GM12878 (cell line): Measurements from ENCODE around the gene FMR1. TPM values are rescaled to one million over a fixed set of nuclear protein-coding genes. Genes with fewer than 3 reads are reported as not detected.

Source experiments
- ATAC-seq: fragments of 200-7000 bp; cut with Tn5 transposase; 3 replicates; pipeline ENCODE4 v1.9.1; 2020; ENCODE audit warnings: mild to moderate bottlenecking, moderate library complexity
- BruUV-seq: library from RNA; stranded (reverse); fragments of 400-500 nt; replicated peaks from 2 replicates; lab custom pipeline; 2021; lab: Mats Ljungman, UMichigan
- CTCF ChIA-PET: fragments of 300-600 bp; sonication (Branson Sonifier 250); formaldehyde crosslinking; extraction: SDS; loops from one replicate; lab custom pipeline; 2021; ENCODE audit warnings: inconsistent platforms; lab: Yijun Ruan, JAX
- POLR2A ChIA-PET: fragments of 350-600 bp; formaldehyde crosslinking; extraction: SDS; loops from one replicate; lab custom pipeline; 2021; ENCODE audit warnings: inconsistent platforms; lab: Charles Lee
- RAD21 ChIA-PET: fragments of 300-600 bp; sonication (Branson Sonifier 250); formaldehyde crosslinking; loops from one replicate; lab custom pipeline; 2023; ENCODE audit warnings: antibody characterized with exemption; ENCODE audit not compliant: unreplicated experiment; lab: Charles Lee
- SMC1A ChIA-PET: fragments of 300-600 bp; sonication (Branson Sonifier 250); formaldehyde crosslinking; loops from one replicate; lab custom pipeline; 2023; ENCODE audit not compliant: unreplicated experiment, uncharacterized antibody; lab: Charles Lee
- DNase-seq: peaks from one replicate; pipeline ENCODE4 v3.0.0-alpha.2; 2011; ENCODE audit warnings: low read depth, low spot score
- FAIRE-seq: peaks from 3 replicates; lab custom pipeline; 2011; peaks lifted over from hg19 to GRCh38; lab: Jason Lieb, UNC
- H2AFZ ChIP-seq: 2 replicates; pipeline ENCODE4 v1.6.0; 2011; ENCODE audit warnings: low read depth, low read length, control low read depth; ENCODE audit not compliant: control insufficient read depth
- H3K27ac ChIP-seq: 2 replicates; pipeline ENCODE4 v1.5.1; 2011; ENCODE audit warnings: control low read depth; ENCODE audit not compliant: control insufficient read depth, insufficient read depth
- H3K27me3 ChIP-seq, 2 experiments: replicated peaks in 1 of 2; 2 replicates each; pipeline versions ENCODE4 v1.6.0 to v1.6.1; 2011; ENCODE audit warnings: low read length in 1 of 2; ENCODE audit not compliant: control insufficient read depth in 2 of 2, insufficient read depth in 2 of 2
- H3K36me3 ChIP-seq, 2 experiments: 2 replicates each; pipeline ENCODE4 v1.5.1; 2011; ENCODE audit warnings: low read length in 1 of 2; ENCODE audit not compliant: control insufficient read depth in 2 of 2, insufficient read depth in 2 of 2
- H3K4me1 ChIP-seq: 2 replicates; pipeline ENCODE4 v1.6.1; 2011; ENCODE audit warnings: mild to moderate bottlenecking, low read length, moderate library complexity, mixed read lengths; ENCODE audit not compliant: control insufficient read depth, insufficient read depth
- H3K4me2 ChIP-seq: 2 replicates; pipeline ENCODE4 v1.6.0; 2011; ENCODE audit warnings: control low read depth; ENCODE audit not compliant: control insufficient read depth, insufficient read depth
- H3K4me3 ChIP-seq: fragments of 200-600 bp; sonication (generic); 2 replicates; pipeline ENCODE4 v1.5.1; 2016
- H3K79me2 ChIP-seq: 2 replicates; pipeline ENCODE4 v1.6.0; 2011; ENCODE audit warnings: low read length; ENCODE audit not compliant: control insufficient read depth, insufficient read depth
- H3K9ac ChIP-seq: 2 replicates; pipeline ENCODE4 v1.8.0; 2011; ENCODE audit warnings: low read length, control low read depth, mixed read lengths; ENCODE audit not compliant: control insufficient read depth, insufficient read depth
- H3K9me3 ChIP-seq: replicated peaks from 3 replicates; pipeline ENCODE4 v1.5.1; 2011; ENCODE audit warnings: mild to moderate bottlenecking, low read length; ENCODE audit not compliant: control insufficient read depth, insufficient read depth
- H4K20me1 ChIP-seq: 2 replicates; pipeline ENCODE4 v1.6.0; 2011; ENCODE audit not compliant: control insufficient read depth, insufficient read depth
- CREM ChIP-seq: IDR thresholded peaks from 2 replicates; pipeline ENCODE4 v1.6.1; 2014; ENCODE audit warnings: antibody characterized with exemption, low read depth
- EED ChIP-seq: sonication (generic); IDR thresholded peaks from 2 replicates; pipeline ENCODE4 v1.6.1; 2016; ENCODE audit warnings: antibody characterized with exemption, low read depth
- EP300 ChIP-seq, 2 experiments: fragments of 150-350 bp in 1 of 2; IDR thresholded peaks; 2 replicates each; pipeline ENCODE4 v1.6.1; 2011 to 2012; ENCODE audit warnings: low read depth in 2 of 2, low read length in 2 of 2, borderline replicate concordance in 1 of 2, improper control_type of control experiment in 1 of 2, inconsistent platforms in 1 of 2; ENCODE audit not compliant: control insufficient read depth in 1 of 2
- JUNB ChIP-seq: IDR thresholded peaks from 2 replicates; pipeline ENCODE4 v1.6.1; 2016; ENCODE audit warnings: antibody characterized with exemption, mild to moderate bottlenecking
- KAT2A ChIP-seq: conservative IDR thresholded peaks from 2 replicates; pipeline ENCODE4 v1.6.1; 2011; ENCODE audit warnings: low read depth, low read length; ENCODE audit not compliant: control insufficient read depth
- SIN3A ChIP-seq: IDR thresholded peaks from 2 replicates; pipeline ENCODE4 v1.6.1; 2012; ENCODE audit warnings: low read depth, low read length, improper control_type of control experiment
- SMAD1 ChIP-seq: fragments of 450-650 bp; IDR thresholded peaks from 2 replicates; pipeline ENCODE4 v1.6.1; 2018; ENCODE audit warnings: mild to moderate bottlenecking, low read depth; ENCODE audit not compliant: partially characterized antibody
- STAT1 ChIP-seq: fragments of 450-650 bp; conservative IDR thresholded peaks from 2 replicates; pipeline ENCODE4 v1.6.1; 2014; ENCODE audit warnings: antibody characterized with exemption, mild to moderate bottlenecking
- STAT3 ChIP-seq: IDR thresholded peaks from 2 replicates; pipeline ENCODE4 v1.6.1; 2011; ENCODE audit warnings: low read depth, low read length, improper control_type of control experiment
- TBL1XR1 ChIP-seq: IDR thresholded peaks from 2 replicates; pipeline ENCODE4 v1.6.1; 2012; ENCODE audit warnings: low read depth, low read length, improper control_type of control experiment
- USF1 ChIP-seq: IDR thresholded peaks from 2 replicates; pipeline ENCODE4 v1.6.1; 2011; ENCODE audit warnings: borderline replicate concordance, low read depth, mild to moderate bottlenecking, moderate library complexity, mixed read lengths, low read length; ENCODE audit not compliant: insufficient read depth; ENCODE audit errors: extremely low read length
- ZNF24 ChIP-seq: fragments of 450-650 bp; IDR thresholded peaks from 2 replicates; pipeline ENCODE4 v1.6.1; 2017; ENCODE audit warnings: antibody characterized with exemption, mild to moderate bottlenecking
- WGBS: methylation state at CpG from one replicate; pipeline ENCODE4 v1.1.6; 2016; ENCODE audit warnings: low lambda C conversion rate; ENCODE audit not compliant: insufficient replicate concordance, insufficient coverage; ENCODE audit errors: missing lambda C conversion rate; 5-methylcytosine and 5-hydroxymethylcytosine counted together
- in situ Hi-C: fragments of 300-500 bp; cut with MboI; formaldehyde crosslinking; loops from 9 replicates; pipeline ENCODE4 v1.14.3; 2018; ENCODE audit warnings: mixed read lengths
- intact Hi-C: fragments of 100-400 bp; cut with micrococcal nuclease; formaldehyde crosslinking; loops from one replicate; pipeline ENCODE4 v1.14.2; 2022; ENCODE audit not compliant: unreplicated experiment
- polyA plus RNA-seq, 11 experiments: library from polyadenylated mRNA; depleted of rRNA in 4 of 11; unstranded in 6 of 11; stranded (reverse) in 5 of 11; fragments of >200 nt; fragmentation: Nextera tagmentation in 4 of 11; fragmentation: Illumina TruSeq in 1 of 11; extraction: Ambion mirVana in 4 of 11; extraction: Trizol in 1 of 11; gene quantifications; 1 replicate in 1 of 11; 2 replicates in 10 of 11; pipeline versions ENCODE4 v1.2.1 to v1.2.3, GENCODE V29; 2011 to 2016; ENCODE audit warnings: inconsistent platforms in 2 of 11, missing spikeins in 2 of 11, low read depth in 1 of 11
- total RNA-seq, 4 experiments: library from RNA; depleted of rRNA in 3 of 4; stranded (reverse); fragments of >200 nt in 3 of 4; fragmentation: Illumina TruSeq in 1 of 4; extraction: Trizol in 1 of 4; gene quantifications; 2 replicates each; pipeline versions ENCODE4 v1.2.1 to v1.2.3, GENCODE V29; 2013 to 2021
- TF ChIP-seq, protein P1 (sequence below): fragments of 450-650 bp; IDR thresholded peaks from 2 replicates; pipeline ENCODE4 v1.6.1; 2018; ENCODE audit warnings: mild to moderate bottlenecking, low read depth, moderate library complexity; ENCODE audit not compliant: partially characterized antibody

The FMR1 gene
- total and polyA plus RNA-seq, 10 of the 15 experiments (the other 5 are each of a cell fraction or from before 2014, with no cell fraction given) = 7.9 to 37.5 (median 19.3) TPM

DNA sequence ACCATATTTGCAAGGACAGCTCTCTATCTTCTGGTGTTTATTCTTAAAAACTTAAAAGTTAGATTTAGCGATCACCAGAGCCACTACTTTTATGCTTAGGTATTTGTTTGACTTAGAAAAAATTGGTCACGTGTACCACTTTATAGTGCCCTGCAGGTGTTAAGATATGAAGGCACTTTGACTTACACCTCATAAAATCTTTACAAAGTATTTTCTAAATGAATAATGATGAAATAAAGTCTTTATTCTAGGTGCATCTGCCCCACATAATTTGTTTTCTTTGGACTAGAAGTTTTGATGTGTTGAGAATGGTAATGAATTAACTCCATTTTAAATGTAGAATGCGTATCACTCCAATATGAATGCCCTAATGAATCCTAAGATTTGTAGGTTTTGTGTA is 2.9 kb downstream of the FMR1 start:
- in situ Hi-C loops = no loop called here
- CTCF ChIA-PET = no interaction called here
- no peak for FAIRE-seq

GRCh38 chrX:147916375-147916968 is 4.8 kb downstream of the FMR1 start:
- no peak overlapping the region for H3K4me3 ChIP-seq
- intact Hi-C loops (no loop called here), in situ Hi-C loops (no loop called here)
- ChIA-PET SMC1A (interaction anchor here (0.8 to 1.0 kb wide), 2 partner anchors 11 to 17 kb away, joined by 4 read pairs; no protein-coding TSS in a partner anchor), CTCF (interaction anchor here (1.3 kb wide), 1 partner anchor 13 kb away, joined by 3 read pairs; no protein-coding TSS in a partner anchor), RAD21 (no interaction called here), POLR2A (no interaction called here)
- no peaks in the 10 kb centered on the region for H4K20me1 ChIP-seq
- no peaks in the 10 kb centered on the region for H3K36me3 ChIP-seq
- no peaks in the 10 kb centered on the region for H3K9me3 ChIP-seq
- no peak overlapping the region for H3K27ac ChIP-seq
- no peak for FAIRE-seq
- H3K79me2 ChIP-seq = peaks cover 54% of the 10 kb centered on the region
- no peak overlapping the region for H3K9ac ChIP-seq
- WGBS = 75% methylated on average over 6 of the region's 6 CpGs
- TF ChIP-seq, protein P1, sequence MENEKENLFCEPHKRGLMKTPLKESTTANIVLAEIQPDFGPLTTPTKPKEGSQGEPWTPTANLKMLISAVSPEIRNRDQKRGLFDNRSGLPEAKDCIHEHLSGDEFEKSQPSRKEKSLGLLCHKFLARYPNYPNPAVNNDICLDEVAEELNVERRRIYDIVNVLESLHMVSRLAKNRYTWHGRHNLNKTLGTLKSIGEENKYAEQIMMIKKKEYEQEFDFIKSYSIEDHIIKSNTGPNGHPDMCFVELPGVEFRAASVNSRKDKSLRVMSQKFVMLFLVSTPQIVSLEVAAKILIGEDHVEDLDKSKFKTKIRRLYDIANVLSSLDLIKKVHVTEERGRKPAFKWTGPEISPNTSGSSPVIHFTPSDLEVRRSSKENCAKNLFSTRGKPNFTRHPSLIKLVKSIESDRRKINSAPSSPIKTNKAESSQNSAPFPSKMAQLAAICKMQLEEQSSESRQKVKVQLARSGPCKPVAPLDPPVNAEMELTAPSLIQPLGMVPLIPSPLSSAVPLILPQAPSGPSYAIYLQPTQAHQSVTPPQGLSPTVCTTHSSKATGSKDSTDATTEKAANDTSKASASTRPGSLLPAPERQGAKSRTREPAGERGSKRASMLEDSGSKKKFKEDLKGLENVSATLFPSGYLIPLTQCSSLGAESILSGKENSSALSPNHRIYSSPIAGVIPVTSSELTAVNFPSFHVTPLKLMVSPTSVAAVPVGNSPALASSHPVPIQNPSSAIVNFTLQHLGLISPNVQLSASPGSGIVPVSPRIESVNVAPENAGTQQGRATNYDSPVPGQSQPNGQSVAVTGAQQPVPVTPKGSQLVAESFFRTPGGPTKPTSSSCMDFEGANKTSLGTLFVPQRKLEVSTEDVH = no peak
- no peak for TF ChIP-seq EED
- no peak for TF ChIP-seq CREM
- TF ChIP-seq TBL1XR1 = no peak
- TF ChIP-seq STAT3 = no peak
- no peak for TF ChIP-seq SIN3A
- TF ChIP-seq EP300 (IDR thresholded peaks at IDR 0.05; ENCODE audit: borderline replicate concordance in 1 of 2, control insufficient read depth in 1 of 2, low read depth in 2 of 2, low read length in 2 of 2) = no peak
- H3K4me1 ChIP-seq = no peaks in the 10 kb centered on the region
- H3K27me3 ChIP-seq = no peaks in the 10 kb centered on the region
- no peak overlapping the region for H2AFZ ChIP-seq
- H3K4me2 ChIP-seq = peak overlapping the region; percentile 9; the same call in 1 of the 2 replicates
- ATAC-seq = no peak
- BruUV-seq = no TSS peak
- DNase-seq = no peak

More for the DNA sequence above, 2.9 kb downstream of the FMR1 start:
- no peak for TF ChIP-seq STAT1
- no peak for TF ChIP-seq KAT2A
- TF ChIP-seq SMAD1 = no peak
- no peak for TF ChIP-seq USF1
- TF ChIP-seq JUNB = no peak
- no peak for TF ChIP-seq ZNF24
- SMC1A ChIA-PET = no interaction called here
- H3K36me3 ChIP-seq = no peaks in the 10 kb centered on the region
- H3K27me3 ChIP-seq = no peaks in the 10 kb centered on the region
- 72% methylated on average over 3 of the region's 3 CpGs for WGBS
- BruUV-seq = no TSS peak
- no peaks in the 10 kb centered on the region for H3K4me1 ChIP-seq
- no peak overlapping the region for H2AFZ ChIP-seq
- H3K9me3 ChIP-seq = no peaks in the 10 kb centered on the region
- 0 out of 2 replicates have a peak overlapping the region, but pooled peaks have one; percentile 9 for H3K4me3 ChIP-seq
- H3K79me2 ChIP-seq = peaks cover 52% of the 10 kb centered on the region
- RAD21 ChIA-PET = no interaction called here
- ATAC-seq = no peak
- DNase-seq = no peak
- no peaks in the 10 kb centered on the region for H4K20me1 ChIP-seq
- H3K4me2 ChIP-seq = peak overlapping the region; percentile 57; the same call in 1 of the 2 replicates
- H3K9ac ChIP-seq = no peak overlapping the region
- POLR2A ChIA-PET = no interaction called here
- intact Hi-C loops = no loop called here
- H3K27ac ChIP-seq = no peak overlapping the region
